Daoy (cell line): Measurements from ENCODE around the gene KIAA1210. TPM values are rescaled to one million over a fixed set of nuclear protein-coding genes. Genes with fewer than 3 reads are reported as not detected.

Source experiments
- DNase-seq: peaks from one replicate; pipeline ENCODE4 v3.0.0-alpha.2; 2015; ENCODE audit warnings: low read depth
- total RNA-seq: library from RNA; depleted of rRNA; stranded (reverse); fragments of >200 nt; shearing (Covaris generic); gene quantifications from 2 replicates; pipeline ENCODE4 v1.2.3, GENCODE V29; 2014; rRNA removed

Gene KIAA1210
- total RNA-seq, result not detected in 2 replicates

- no peak for DNase-seq
These were observed at the start of gene KIAA1210 for GRCh38 chrX:119127650-119128049. KIAA1210 (minus strand) TSS chrX:119127812; CDS start chrX:119123642, 4,170 bp downstream.

GRCh38 chrX:119177278-119177677 lies 49.7 kb upstream of the KIAA1210 start:
- DNase-seq, result no peak

- no peak for DNase-seq
These were observed 47.3 kb upstream of the KIAA1210 start for GRCh38 chrX:119174900-119175299.

GRCh38 chrX:119168104-119168503 lies 40.5 kb upstream of the KIAA1210 start:
- DNase-seq, result no peak

GRCh38 chrX:119158226-119158625 lies 30.6 kb upstream of the KIAA1210 start:
- DNase-seq, result no peak

GRCh38 chrX:119156241-119156640 lies 28.6 kb upstream of the KIAA1210 start:
- no peak for DNase-seq

- DNase-seq, result peak; percentile 67
These were observed 27.9 kb upstream of the KIAA1210 start for GRCh38 chrX:119155416-119156035.

- no peak for DNase-seq
These were observed 23.4 kb upstream of the KIAA1210 start for GRCh38 chrX:119151051-119151380.

GRCh38 chrX:119150163-119151050 lies 22.8 kb upstream of the KIAA1210 start:
- DNase-seq, result no peak

GRCh38 chrX:119147486-119147885 lies 19.9 kb upstream of the KIAA1210 start:
- DNase-seq, result no peak

- no peak for DNase-seq
These were observed 17.6 kb upstream of the KIAA1210 start for GRCh38 chrX:119145241-119145653.

GRCh38 chrX:119134466-119134865 lies 6.9 kb upstream of the KIAA1210 start:
- DNase-seq, result no peak

- no peak for DNase-seq
These were observed 5.3 kb upstream of the KIAA1210 start for GRCh38 chrX:119132961-119133360.

- no peak for DNase-seq
These were observed 4.7 kb upstream of the KIAA1210 start for GRCh38 chrX:119132316-119132715.

- no peak for DNase-seq
These were observed 3.3 kb upstream of the KIAA1210 start for GRCh38 chrX:119130911-119131310.

- DNase-seq, result no peak
These were observed 6.3 kb downstream of the KIAA1210 start for GRCh38 chrX:119121341-119121740.

- peak; percentile 58 for DNase-seq
These were observed 8.7 kb downstream of the KIAA1210 start for GRCh38 chrX:119118780-119119395.

- DNase-seq, result no peak
These were observed 20.4 kb downstream of the KIAA1210 start for GRCh38 chrX:119107206-119107605.

- DNase-seq, result peak; percentile 20
These were observed 21.8 kb downstream of the KIAA1210 start for GRCh38 chrX:119105826-119106225.

- DNase-seq, result no peak
These were observed 26.4 kb downstream of the KIAA1210 start for GRCh38 chrX:119101168-119101567.

- no peak for DNase-seq
These were observed 31.7 kb downstream of the KIAA1210 start for GRCh38 chrX:119095936-119096335.

- DNase-seq, result no peak
These were observed 32.8 kb downstream of the KIAA1210 start for GRCh38 chrX:119094819-119095218.
